Activated CD4-positive, alpha-beta T cell treated with anti-CD3 and anti-CD28 coated beads, Interleukin-2, amount 50 U/mL, for 1 hour (primary cell): ENCODE results near the gene ARFGEF2.
"Not testable (repeated sequence)": the region's sequence is repeated elsewhere in the genome, so short reads cannot be mapped to it uniquely, and the experiment has no call there.

ENCODE experiments used
- DNase-seq: peaks from one replicate; pipeline ENCODE4 v3.0.0-alpha.2; 2020

ARFGEF2 gene

DNA sequence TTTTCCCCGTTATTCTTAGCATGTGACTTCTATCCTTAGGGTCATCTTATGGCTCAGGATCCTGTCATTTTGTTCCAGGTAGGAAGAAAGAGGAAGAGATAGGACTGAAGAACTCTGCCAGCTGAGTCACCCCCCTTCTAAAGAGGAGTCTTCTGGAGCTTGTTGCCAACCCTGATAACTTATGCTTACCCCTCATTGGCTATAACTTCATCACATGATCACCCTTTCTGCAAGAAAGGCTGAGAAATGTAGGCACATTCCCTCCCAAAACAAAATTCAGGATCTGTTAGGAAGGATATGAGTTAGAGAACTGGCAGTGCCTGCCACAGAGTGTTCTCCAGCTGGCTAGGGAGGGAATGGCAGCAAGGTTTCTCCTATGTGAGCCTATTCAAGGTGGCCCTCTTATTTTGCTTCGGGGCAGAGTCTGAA, 35.6 kb downstream of the ARFGEF2 start:
- no peak for DNase-seq

DNA sequence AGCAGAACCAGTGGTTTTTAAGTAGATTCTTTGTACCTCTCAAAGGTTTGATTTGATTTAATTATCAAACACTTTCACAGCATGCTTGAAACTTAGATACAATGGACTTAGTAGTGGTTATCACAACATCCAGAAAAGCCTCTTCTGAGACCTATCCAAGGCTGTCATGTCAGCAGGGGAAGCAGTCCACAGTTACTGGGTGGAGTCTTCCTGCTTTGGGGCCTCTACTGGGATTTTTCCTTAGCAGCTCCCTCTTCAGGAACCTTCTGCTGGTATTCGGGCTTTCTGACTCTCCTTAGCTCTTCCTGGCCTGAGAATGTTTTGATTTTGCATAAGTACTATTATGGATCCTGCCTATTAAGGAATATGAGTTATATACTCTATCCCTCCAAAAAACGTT, 36.0 kb downstream of the ARFGEF2 start:
- DNase-seq: no peak

DNA sequence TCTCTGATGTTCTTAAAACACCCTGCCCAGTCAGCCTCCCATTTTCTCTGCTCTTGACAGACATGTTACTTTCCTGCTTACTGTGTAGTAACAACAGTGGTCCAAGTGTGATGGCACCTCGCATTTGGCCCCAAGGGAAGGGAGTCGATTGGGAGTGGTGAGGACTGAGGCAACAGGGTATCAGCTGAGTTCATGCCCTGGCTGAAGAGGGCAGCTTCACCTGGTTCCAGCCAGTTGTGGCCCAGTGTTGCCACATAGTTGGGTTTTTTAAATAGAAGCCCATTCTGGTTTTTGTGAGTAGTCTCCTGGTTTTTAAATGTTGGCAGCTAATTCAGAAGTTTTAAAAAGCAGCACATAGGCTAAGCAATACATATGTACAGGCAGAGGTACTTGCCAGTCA, 37.2 kb downstream of the ARFGEF2 start:
- DNase-seq: no peak

DNA sequence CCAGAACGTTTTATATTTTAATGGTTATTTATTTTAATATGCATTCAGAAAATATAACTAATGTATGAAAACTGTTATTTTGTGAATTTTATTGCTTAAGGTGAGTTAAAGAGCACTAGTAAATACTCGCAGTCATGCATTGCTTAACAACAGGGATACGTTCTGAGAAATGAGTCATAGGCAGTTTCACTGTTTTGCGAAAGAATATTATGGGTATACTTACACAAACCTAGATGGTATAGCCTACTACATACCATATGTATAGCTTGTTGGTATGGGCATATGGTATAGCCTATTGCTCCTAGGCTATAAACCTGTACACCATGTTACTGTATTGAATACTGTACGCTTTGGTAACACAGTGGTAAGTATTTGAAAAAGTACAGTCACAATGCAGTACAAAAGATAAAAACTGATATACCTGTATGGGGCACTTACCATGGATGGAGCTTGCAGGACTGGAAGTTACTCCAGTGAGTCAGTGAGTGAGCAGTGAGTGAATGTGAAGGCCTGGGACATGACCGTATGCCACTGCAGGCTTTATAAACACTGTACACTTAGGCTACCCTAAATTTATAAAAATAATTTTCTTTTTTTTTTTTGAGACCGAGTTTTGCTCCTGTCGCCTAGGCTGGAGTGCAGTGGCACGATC, 38.5 kb downstream of the ARFGEF2 start:
- no peak for DNase-seq

DNA sequence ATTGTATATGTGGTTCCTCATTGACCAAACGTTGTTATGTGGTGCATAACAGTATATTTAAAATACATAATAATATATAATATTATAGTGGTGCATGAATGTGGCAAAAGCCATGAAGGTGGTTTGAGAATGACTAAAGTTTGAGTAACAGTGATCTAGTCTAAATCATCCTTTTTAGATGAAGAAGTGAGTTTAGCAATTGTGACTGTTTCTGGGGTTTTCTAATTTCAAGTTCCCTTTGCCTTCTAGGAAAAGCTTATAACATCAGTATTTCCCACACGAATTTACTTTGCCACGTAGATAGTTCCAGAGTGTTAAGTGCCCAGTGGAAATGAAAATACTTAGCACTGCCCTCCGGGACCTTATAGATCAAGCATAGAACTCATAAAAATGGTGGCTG, 40.9 kb downstream of the ARFGEF2 start:
- no peak for DNase-seq

DNA sequence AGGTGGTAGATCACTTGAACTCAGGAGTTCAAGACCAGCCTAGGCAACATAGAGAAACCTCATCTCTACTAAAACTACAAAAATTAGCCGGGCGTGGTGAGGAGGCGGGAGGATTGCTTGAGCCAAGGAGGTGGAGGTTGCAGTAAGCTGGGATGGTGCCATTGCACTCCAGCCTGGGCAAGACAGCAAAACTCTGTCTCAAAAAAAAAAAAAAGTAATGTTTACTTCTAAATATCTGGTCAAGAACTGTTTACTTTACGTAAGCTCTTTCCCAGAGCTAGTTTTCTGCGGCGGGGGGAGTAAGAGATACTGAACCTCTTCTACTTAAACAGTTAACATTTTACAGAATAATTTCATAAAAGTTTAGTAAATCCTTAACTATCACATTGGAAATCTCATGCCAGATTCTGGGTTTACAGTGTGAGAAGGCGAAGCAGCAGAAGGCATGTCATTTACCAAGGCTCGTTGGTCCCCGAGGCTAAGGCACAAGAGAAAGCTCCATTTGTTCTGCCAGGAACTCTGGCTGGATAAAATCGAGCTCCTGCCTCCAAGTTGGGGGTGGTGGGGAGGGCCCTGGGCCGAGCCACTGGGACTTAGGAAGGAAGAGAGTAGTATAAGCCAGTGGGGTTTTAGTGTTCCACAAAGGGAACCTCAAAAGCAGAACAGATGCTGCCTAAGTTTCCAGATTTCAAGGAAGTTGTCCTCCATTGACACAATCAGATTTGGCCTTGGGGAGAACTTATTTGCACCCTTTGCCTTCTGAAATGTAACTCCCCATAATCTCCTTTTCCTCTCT, 41.7 kb downstream of the ARFGEF2 start:
- no peak for DNase-seq

DNA sequence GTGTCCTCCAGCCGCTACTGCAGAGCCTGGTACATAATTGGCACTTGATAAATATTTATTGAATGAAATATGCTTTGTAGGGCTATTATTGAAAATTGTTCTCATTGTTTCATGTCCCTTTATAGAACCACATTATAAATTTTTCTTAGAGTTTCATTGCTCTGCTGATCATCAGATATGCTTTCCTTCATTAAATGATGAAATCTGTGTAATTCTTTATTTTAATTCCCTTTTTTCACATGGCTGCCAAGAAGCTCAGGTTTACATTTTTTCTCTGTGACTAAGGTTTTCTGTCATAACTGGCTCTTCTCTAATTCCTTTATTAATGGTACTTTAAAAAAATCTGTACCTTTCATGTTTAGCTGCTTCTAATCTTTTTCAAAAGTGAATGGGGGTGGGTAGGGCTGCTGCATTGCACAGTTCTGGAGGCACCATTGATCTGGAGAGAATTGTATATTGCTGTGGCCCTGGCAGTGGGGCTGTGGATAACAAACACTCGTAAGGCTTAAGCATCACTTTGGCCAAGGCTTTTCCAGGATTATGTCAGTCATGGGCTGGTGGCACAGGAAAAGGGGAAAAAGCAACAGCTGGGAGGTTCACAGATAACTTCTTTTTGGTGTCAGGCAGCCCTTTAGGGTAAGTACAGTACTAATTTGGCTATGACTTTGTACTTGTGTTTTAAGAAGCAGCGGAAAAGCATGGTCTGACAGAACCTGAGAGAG, 43.8 kb downstream of the ARFGEF2 start:
- DNase-seq: no peak

DNA sequence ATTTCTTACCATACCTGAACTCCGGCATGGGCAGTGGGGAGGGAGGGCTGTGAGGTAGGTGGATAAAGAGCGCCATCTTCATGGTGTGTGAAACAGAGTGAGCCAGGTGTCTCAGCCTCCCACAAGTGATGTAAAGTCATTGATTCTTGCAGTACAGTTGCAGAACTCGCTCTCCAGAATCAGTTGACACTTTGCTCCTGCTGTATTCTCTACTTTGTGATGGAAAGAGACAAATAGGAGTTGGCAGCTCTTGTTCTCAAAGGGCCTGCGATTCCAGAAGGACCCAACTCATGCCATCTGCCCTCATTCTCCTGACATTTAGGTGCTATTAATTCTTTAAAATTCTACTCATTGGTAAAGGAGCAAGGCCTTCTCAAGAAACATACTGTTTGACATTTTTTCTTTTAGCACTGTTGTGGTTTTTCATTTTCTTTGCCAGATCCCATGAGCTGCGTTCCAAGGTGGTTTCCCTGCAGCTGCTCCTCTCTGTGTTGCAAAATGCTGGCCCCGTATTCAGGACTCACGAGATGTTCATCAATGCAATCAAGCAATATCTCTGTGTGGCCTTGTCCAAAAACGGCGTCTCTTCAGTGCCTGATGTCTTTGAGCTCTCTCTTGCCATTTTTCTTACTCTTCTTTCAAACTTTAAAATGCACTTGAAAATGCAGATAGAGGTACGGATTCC, 49.3 kb downstream of the ARFGEF2 start:
- DNase-seq: no peak

DNA sequence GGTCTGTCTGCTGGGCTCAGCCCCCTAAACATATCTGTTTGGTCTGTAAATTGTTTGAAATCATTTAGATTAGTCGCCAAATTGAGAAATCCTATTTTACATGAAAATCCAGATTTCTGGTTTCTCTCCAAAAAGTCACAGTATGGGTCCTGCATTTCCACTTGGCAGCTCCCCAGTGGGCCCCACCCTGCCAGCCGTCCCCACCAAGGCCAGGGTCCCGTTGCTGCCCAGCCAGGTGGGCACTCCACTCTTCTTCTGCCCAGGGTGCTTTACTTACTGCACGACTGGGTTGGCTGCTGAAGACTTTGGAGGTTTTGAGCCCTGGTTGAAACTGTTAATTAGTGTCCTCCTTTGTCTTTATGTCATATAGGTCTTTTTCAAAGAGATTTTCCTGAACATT, 50.4 kb downstream of the ARFGEF2 start:
- no peak for DNase-seq

DNA sequence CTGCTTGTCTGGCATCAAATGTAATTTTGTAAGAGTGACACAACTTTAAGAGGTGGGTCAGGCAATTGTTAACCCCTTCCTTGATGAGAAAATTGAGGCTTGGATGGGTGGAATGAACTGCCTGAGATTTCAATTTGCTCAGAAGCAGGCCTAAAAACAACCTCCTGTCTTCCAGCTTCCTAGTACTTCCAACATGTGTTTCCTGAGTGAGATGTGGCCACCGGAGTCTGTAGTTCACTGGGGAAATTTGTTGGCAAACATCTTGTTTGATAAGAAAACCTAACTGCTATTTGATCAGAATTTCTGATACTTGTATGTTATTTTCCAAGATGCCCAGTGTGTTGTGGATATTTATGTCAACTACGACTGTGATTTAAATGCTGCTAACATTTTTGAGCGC, 51.3 kb downstream of the ARFGEF2 start:
- no peak for DNase-seq

DNA sequence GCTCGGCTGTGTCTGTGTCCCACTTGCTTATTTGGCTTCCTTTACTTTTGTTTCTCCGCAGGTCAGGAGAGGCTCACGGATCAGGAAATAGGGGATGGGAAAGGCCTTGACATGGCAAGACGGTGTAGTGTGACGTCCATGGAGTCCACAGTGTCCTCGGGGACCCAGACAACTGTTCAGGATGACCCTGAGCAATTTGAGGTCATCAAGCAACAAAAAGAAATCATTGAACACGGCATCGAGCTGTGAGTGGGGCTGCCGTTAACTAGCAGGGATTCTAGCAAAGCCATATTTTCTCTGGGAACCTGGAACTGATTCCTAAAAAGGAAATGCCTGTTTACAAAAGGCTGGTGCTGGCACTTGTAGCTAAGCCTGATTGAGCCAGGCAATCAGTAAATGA, 54.4 kb downstream of the ARFGEF2 start:
- no peak for DNase-seq

DNA sequence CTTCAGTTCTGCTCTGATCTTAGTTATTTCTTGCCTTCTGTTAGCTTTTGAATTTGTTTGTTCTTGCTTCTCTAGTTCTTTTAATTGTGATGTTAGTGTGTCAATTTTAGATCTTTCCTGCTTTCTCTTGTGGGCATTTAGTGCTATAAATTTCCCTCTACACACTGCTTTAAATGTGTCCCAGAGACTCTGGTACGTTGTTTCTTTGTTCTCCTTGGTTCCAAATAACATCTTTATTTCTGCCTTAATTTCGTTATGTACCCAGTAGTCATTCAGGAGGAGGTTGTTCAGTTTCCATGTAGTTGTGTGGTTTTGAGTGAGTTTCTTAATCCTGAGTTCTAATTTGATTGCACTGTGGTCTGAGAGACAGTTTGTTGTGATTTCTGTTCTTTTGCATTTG, 58.5 kb downstream of the ARFGEF2 start:
- DNase-seq: not testable (repeated sequence)

DNA sequence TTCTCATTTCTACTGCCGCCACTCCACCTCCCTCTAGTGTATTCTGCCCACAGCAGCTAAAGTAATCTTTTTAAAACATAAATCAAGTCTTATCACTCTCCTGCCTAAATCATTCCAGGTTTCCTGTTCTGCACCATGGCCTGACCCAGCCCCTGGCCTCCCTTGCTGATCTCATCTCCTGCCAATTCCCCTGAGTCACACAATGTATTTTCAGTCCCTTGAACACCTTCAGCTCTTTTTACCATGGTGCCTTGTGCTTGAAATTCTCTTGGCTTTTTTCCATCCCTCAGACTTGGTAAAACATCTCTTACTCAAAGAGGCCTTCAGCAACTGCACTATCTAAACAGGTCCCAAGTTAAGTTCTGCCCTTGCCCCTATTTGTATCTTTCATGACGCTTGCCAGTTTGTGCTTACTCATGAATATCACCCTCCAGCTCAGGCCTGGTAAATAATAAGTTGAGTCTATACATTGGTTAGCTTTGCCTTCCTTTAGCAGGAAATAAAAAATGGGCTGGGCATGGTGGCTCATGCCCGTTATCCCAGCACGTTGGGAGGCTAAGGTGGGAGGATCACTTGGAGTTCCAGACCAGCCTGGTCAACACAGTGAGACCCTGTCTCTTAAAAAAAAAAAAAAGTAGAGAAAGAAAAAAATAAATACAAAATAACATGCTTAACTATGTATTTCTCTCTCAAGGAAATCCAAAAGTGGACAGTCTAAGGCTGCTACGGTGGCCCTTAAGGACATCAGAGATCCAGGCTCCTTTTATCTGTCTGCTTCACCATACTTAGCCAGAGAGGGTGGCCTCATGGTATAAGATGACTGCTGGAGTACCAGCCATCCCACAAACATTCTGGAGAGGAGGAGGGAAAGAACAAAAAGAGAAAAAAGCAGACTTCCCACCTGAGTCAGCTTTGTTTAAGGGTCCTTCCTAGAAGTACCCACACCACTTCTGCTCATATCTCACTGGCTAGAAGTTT, 62.2 kb downstream of the ARFGEF2 start:
- no peak for DNase-seq

DNA sequence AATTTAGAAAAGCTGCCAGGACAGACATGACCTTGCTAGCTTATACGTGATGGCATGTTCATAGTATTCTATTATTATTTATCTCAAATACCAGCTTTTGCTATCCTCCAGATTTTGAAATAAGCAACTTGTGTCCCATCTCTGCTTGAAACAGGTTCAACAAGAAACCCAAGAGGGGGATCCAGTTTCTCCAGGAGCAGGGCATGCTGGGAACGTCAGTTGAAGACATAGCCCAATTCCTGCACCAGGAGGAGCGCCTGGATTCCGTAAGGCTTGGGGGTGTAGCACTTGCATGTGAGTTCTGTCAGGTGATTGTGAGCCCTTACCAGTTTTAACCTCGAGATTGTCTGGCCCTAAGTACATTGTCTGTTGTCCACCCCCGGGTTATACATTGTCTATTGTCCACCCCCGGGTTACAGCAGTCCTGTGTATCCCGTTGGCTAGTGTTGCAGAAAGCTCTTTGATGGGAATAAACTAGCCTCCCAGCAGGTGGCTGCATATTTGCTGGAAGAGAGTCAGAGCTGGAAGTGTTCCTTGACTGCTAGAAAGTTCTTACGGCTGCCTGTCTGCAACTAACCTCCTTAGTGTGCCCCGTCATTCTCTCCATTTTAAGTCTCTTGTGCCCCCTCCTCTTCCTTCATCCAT, 63.2 kb downstream of the ARFGEF2 start:
- DNase-seq: no peak

DNA sequence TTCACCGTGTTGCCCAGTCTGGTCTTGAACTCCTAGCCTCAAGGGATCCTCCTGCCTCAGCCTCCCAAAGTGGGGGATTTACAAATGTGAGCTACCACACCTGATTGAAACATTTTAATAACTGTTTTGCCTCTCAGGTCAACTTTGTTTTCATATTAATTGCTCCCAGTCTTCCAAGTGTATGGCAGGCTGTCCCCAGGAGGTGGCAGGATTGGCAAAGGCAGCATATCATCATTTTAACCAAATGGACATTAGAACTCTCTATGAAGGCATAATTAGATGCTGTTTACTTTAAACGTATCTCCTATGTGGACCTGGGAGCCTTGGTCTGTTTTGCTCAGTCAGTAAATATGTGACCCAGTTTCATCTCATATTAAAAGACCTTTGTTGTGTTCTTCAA, 65.4 kb downstream of the ARFGEF2 start:
- no peak for DNase-seq

DNA sequence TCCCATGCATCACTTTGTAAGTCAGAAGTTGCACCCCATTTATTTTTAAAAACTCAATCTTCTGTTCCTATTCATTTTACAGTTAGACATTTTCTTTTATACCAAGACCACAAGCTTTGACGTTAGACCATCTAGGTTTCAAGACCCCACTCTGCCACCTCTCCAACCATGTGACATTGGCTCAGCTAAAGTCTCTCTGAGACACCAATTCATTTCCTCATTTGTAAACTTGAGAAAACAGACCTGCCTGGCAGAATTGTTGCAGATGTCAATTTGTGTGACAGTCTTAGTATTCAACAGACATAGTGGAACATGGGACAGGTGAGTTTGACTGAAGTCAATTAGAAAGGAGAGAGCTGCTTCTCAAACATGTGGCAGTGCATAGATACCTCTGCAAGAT, 69.0 kb downstream of the ARFGEF2 start:
- DNase-seq: no peak

DNA sequence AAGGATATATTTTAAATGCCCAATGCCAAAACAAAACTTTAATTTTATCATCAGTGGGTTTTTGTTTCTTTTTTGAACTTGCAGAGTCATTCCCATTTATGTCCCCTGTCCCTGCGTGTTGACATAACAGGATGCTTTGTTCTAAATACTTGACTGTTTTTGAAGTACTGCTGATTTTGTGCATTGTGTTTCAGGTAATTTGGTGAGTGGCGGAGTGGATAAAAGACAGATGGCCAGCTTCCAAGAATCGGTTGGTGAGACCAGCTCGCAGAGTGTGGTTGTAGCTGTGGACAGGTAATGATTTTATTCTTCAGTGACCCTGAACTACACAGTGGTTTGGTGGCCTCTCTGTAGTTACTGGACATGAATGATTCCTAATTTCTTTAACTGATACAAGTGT, 74.1 kb downstream of the ARFGEF2 start:
- DNase-seq: no peak

DNA sequence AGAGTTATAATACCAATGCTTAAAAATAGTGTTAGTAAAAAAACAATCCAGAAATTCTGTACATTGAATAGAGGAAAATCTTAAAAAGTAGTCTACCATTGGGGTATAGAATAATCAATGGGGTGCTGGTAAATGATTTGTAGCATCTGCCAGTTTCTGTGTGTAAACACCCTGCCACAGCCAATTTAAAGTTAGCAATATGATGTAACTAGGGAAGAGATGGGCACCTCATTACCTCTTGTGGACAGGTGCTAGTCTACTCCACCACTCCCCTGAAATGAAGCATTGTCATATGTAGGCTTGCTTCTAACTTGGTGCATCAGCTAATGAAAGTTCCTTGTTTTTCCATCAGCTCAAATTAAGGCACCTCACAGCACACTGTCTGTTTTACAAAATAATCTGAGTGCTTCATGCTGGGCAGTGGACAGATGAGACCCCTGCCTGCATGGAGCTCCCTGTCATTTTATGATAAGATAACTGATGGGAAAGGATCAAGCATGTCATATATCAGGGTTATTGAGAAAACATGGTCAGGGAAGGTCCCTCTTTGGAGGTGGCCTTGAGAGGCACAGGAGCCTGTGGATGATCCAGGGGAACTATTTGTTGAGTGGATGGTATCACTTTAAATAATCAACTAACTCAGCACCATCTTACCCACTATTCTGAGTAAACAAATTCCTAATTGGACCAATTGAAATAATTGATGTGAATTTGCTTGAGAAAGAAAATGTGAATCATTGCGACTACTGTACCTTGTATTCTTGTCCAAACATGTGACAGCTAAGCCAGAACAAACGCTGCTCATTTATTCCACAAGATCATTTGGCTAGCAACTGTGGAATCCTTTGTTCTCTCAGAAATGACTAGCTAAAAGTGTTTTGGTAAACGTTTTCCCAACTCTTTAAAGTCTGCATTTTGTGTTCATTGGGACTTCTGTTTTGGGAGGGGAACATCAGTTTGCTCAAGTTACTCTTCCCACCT, 78.7 kb downstream of the ARFGEF2 start:
- DNase-seq: no peak

DNA sequence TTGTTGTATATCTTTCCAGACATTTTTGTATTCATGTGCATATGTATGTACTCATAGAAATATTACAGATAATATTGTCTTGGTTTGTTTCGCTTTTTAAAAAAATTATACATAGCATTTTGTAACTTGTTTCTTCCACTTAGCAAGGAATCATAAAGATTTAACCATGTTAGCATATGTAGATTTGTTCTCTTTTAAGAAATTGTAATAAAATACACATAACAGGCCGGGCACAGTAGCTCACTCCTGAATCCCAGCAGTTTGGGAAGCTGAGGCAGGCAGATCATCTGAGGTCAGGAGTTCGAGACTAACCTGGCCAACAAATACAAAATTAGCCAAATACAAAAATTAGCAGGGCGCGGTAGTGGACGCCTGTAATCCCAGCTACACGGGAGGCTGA, 80.2 kb downstream of the ARFGEF2 start:
- no peak for DNase-seq

DNA sequence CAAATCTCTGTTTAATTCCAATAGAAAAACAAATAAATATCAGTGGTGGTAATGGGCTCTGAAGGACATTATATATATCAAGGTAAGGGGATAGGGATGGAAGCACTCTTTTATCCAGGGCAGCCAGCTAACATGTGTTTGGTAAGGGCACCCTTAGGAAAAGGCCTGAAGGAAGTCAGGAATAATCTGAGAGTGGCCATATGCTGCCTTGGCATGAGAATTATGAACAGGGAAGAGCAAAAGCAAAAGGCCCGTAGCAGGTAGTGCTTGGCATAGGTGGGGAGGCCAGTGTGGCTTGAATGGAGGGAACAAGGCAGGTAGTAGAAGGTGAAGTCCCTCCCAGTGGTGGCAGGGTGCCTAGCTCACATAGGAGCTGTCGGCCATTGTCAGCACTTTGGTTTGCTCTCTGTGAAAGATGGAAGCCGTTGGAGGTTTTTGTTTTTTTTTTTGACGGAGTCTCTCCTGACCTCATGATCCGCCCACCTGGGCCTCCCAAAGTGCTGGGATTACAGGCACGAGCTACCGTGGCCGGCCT, 85.0 kb downstream of the ARFGEF2 start:
- DNase-seq: no peak
